ENCODE data around the gene SCAND1.

The SCAND1 gene

DNA sequence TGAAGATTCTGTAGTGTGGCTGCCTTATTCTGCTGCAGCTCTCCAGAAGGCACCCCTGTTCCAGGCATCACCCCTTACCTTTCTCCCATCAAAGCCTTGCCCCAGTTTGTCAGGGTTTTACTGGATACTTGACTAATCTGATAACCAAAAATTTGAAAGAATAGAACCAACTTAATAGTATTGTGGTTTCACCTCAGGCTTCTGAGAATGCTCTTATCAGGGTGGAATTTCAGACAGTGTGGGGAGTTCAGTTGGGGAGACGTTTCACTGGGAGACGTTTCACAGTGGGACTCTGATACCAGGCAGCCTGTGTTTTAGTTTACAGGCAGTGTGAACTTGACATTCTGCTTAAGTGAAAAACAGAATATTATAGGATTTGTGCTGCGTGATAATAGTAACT, 50.5 kb downstream of the SCAND1 start:
- DNase-seq: no peak
